Loucy (cell line): ENCODE data around the gene AQP12A.

ENCODE experiments used
- CTCF ChIP-seq: fragments of 200-600 bp; sonication (generic); conservative IDR thresholded peaks from 2 replicates; pipeline ENCODE4 v1.5.1; 2014; ENCODE audit warnings: mild to moderate bottlenecking, antibody characterized with exemption, low read length
- EZH2phosphoT487 ChIP-seq: fragments of 200-600 bp; IDR thresholded peaks from 2 replicates; pipeline ENCODE4 v1.6.1; 2018; ENCODE audit warnings: antibody characterized with exemption, mild to moderate bottlenecking, moderate library complexity, borderline replicate concordance

GRCh38 chr2:240731178-240731545 is 39.5 kb downstream of the AQP12A start:
- no peak for TF ChIP-seq CTCF
- TF ChIP-seq EZH2phosphoT487: no peak
